HEK293T (cell line): ENCODE measurements around the gene CBX1.

Experiments
- BHLHE40 ChIP-seq: fragments of 450-650 bp; IDR thresholded peaks from 2 replicates; pipeline ENCODE4 v1.6.1; 2016; ENCODE audit warnings: mild to moderate bottlenecking, moderate library complexity, borderline replicate concordance
- SUZ12 ChIP-seq: fragments of 450-650 bp; IDR thresholded peaks from 2 replicates; pipeline ENCODE4 v1.6.1; 2016; ENCODE audit warnings: mild to moderate bottlenecking
- TARDBP ChIP-seq: fragments of 450-650 bp; IDR thresholded peaks from 2 replicates; pipeline ENCODE4 v1.6.1; 2016

DNA sequence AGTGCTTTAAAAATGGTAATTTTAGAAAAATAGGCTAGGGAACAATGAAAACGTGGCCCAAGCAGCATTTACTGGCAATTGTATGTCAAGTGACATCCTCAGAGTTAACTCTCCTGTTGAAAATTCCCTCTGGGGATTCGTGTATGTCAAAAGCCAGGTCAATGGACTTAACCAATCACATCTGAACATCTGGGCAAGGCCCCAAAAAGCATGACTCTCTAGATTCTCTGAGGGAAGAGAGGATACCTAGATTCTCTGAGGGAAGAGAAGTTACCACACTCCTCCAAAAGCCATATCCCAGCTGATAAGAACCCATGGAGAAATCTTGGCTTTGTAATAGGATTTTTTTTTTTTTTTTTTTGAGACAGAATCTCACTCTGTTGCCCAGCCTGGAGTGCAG lies 29.6 kb downstream of the CBX1 start:
- TF ChIP-seq SUZ12 (no peak), TARDBP (no peak), BHLHE40 (no peak)
